H9 (cell line): ENCODE measurements around the gene KRT6A. TPM values are rescaled to one million over a fixed set of nuclear protein-coding genes. Genes with fewer than 3 reads are reported as not detected.

Experiments used
- DNase-seq: peaks from one replicate; pipeline ENCODE4 v3.0.0-alpha.2; 2017
- H2AFZ ChIP-seq: one replicate; pipeline ENCODE4 v1.6.1; 2013; ENCODE audit warnings: mild to moderate bottlenecking, low read length, control low read depth, moderate library complexity
- H2AK5ac ChIP-seq: 2 replicates; pipeline ENCODE4 v1.6.1; 2013; ENCODE audit warnings: low read length, control low read depth, mixed read lengths; ENCODE audit not compliant: insufficient read length
- H2BK120ac ChIP-seq: one replicate; pipeline ENCODE4 v1.6.1; 2013; ENCODE audit warnings: low read depth, mild to moderate bottlenecking, low read length, control low read depth, inconsistent platforms; ENCODE audit not compliant: poor library complexity, severe bottlenecking
- H2BK12ac ChIP-seq: 2 replicates; pipeline ENCODE4 v1.6.1; 2013; ENCODE audit warnings: low read length, control low read depth, mixed read lengths, low read depth; ENCODE audit not compliant: insufficient read length
- H2BK15ac ChIP-seq: 2 replicates; pipeline ENCODE4 v1.6.1; 2013; ENCODE audit warnings: low read depth, low read length, control low read depth
- H2BK20ac ChIP-seq: one replicate; pipeline ENCODE4 v1.6.1; 2013; ENCODE audit warnings: low read depth, mild to moderate bottlenecking, low read length, control low read depth, inconsistent platforms; ENCODE audit not compliant: poor library complexity, severe bottlenecking
- H2BK5ac ChIP-seq: 2 replicates; pipeline ENCODE4 v1.6.1; 2013; ENCODE audit warnings: low read length, control low read depth, mixed read lengths; ENCODE audit not compliant: insufficient read length
- H3K14ac ChIP-seq: 2 replicates; pipeline ENCODE4 v1.6.1; 2013; ENCODE audit warnings: low read length, control low read depth; ENCODE audit not compliant: insufficient read depth
- H3K18ac ChIP-seq: 2 replicates; pipeline ENCODE4 v1.6.1; 2013; ENCODE audit warnings: low read depth, mild to moderate bottlenecking, mixed read lengths, low read length, control low read depth; ENCODE audit not compliant: insufficient read length
- H3K23ac ChIP-seq: 2 replicates; pipeline ENCODE4 v1.6.1; 2013; ENCODE audit warnings: low read length, control low read depth, mixed read lengths, low read depth; ENCODE audit not compliant: insufficient read length
- H3K23me2 ChIP-seq: 2 replicates; pipeline ENCODE4 v1.6.1; 2013; ENCODE audit warnings: low read depth, mild to moderate bottlenecking, mixed read lengths, low read length, control low read depth; ENCODE audit not compliant: insufficient read length, poor library complexity, severe bottlenecking
- H3K27ac ChIP-seq: 2 replicates; pipeline ENCODE4 v1.5.1; 2013; ENCODE audit warnings: low read length, control low read depth, mixed read lengths, low read depth; ENCODE audit not compliant: insufficient read length
- H3K27me3 ChIP-seq: 2 replicates; pipeline ENCODE4 v1.6.1; 2013; ENCODE audit warnings: low read length, control low read depth, inconsistent platforms; ENCODE audit not compliant: insufficient read depth
- H3K4ac ChIP-seq: 2 replicates; pipeline ENCODE4 v1.6.1; 2013; ENCODE audit warnings: low read depth, mild to moderate bottlenecking, control low read depth, inconsistent platforms, low read length, moderate library complexity
- H3K4me1 ChIP-seq: 2 replicates; pipeline ENCODE4 v1.6.1; 2013; ENCODE audit warnings: low read length, control low read depth, inconsistent platforms; ENCODE audit not compliant: insufficient read depth
- H3K4me2 ChIP-seq: 2 replicates; pipeline ENCODE4 v1.6.1; 2013; ENCODE audit warnings: low read length, control low read depth, mixed read lengths; ENCODE audit not compliant: insufficient read length, insufficient read depth
- H3K56ac ChIP-seq: 2 replicates; pipeline ENCODE4 v1.6.1; 2013; ENCODE audit warnings: low read depth, mild to moderate bottlenecking, mixed read lengths, low read length, control low read depth; ENCODE audit not compliant: insufficient read length
- H3K79me1 ChIP-seq: 2 replicates; pipeline ENCODE4 v1.6.1; 2013; ENCODE audit warnings: low read depth, mild to moderate bottlenecking, moderate library complexity, low read length, control low read depth, inconsistent platforms; ENCODE audit not compliant: insufficient read depth, poor library complexity, severe bottlenecking
- H3K79me2 ChIP-seq: 2 replicates; pipeline ENCODE4 v1.6.1; 2013; ENCODE audit warnings: low read length, control low read depth, inconsistent platforms; ENCODE audit not compliant: insufficient read depth
- H3K9ac ChIP-seq: 2 replicates; pipeline ENCODE4 v1.6.1; 2013; ENCODE audit warnings: low read length, control low read depth, mixed read lengths; ENCODE audit not compliant: insufficient read length; ENCODE audit errors: extremely low read depth
- H3K9me3 ChIP-seq: one replicate; pipeline ENCODE4 v1.6.1; 2013; ENCODE audit warnings: low read depth, low read length, inconsistent platforms; ENCODE audit not compliant: control insufficient read depth
- H3T11ph ChIP-seq: one replicate; pipeline ENCODE4 v1.6.1; 2013; ENCODE audit warnings: mild to moderate bottlenecking, low read length, control low read depth, inconsistent platforms
- H4K20me1 ChIP-seq: one replicate; pipeline ENCODE4 v1.6.1; 2013; ENCODE audit not compliant: control insufficient read depth, insufficient read length, insufficient read depth
- H4K5ac ChIP-seq: 2 replicates; pipeline ENCODE4 v1.6.1; 2013; ENCODE audit warnings: low read depth, mild to moderate bottlenecking, mixed read lengths, low read length, control low read depth; ENCODE audit not compliant: insufficient read length
- H4K8ac ChIP-seq: replicated peaks from 2 replicates; pipeline ENCODE4 v1.6.1; 2013; ENCODE audit warnings: low read length, control low read depth, mixed read lengths, low read depth; ENCODE audit not compliant: insufficient read length
- H4K91ac ChIP-seq: 2 replicates; pipeline ENCODE4 v1.6.1; 2013; ENCODE audit warnings: low read depth, mild to moderate bottlenecking, moderate library complexity, mixed read lengths, low read length, control low read depth; ENCODE audit not compliant: insufficient read length
- H3K27ac Mint-ChIP-seq, 3 experiments: 2 replicates in 2 of 3; 3 replicates in 1 of 3; pipeline ENCODE4 v1.8.0; 2020 to 2021; ENCODE audit warnings: mixed read lengths in 3 of 3, mild to moderate bottlenecking in 1 of 3, moderate library complexity in 1 of 3
- H3K27me3 Mint-ChIP-seq: 2 replicates; pipeline ENCODE4 v1.8.0; 2021; ENCODE audit warnings: low read depth, mild to moderate bottlenecking, moderate library complexity, mixed read lengths
- H3K36me3 Mint-ChIP-seq, 3 experiments: 2 replicates in 2 of 3; 3 replicates in 1 of 3; pipeline ENCODE4 v1.8.0; 2020 to 2021; ENCODE audit warnings: low read depth in 3 of 3, mixed read lengths in 3 of 3; ENCODE audit not compliant: insufficient read depth in 1 of 3
- H3K4me1 Mint-ChIP-seq, 2 experiments: 2 replicates each; pipeline ENCODE4 v1.8.0; 2020; ENCODE audit warnings: mixed read lengths in 2 of 2
- H3K4me3 Mint-ChIP-seq, 2 experiments: 2 replicates in 1 of 2; 3 replicates in 1 of 2; pipeline ENCODE4 v1.8.0; 2020 to 2021; ENCODE audit warnings: mild to moderate bottlenecking in 2 of 2, mixed read lengths in 2 of 2, moderate library complexity in 1 of 2
- H3K9me3 Mint-ChIP-seq, 2 experiments: 2 replicates in 1 of 2; 3 replicates in 1 of 2; pipeline ENCODE4 v1.8.0; 2020; ENCODE audit warnings: mild to moderate bottlenecking in 2 of 2, mixed read lengths in 2 of 2, moderate library complexity in 1 of 2
- CTCF ChIP-seq: fragments of 200-600 bp; sonication (generic); conservative IDR thresholded peaks from 3 replicates; pipeline ENCODE4 v1.8.0; 2021; ENCODE audit warnings: antibody characterized with exemption, mild to moderate bottlenecking
- WGBS: extraction: QIAGEN DNeasy Blood & Tissue Kit; methylation state at CpG from one replicate; pipeline ENCODE4 v1.1.7; 2013; ENCODE audit warnings: missing lambda C conversion rate, low lambda C conversion rate, mixed read lengths; ENCODE audit not compliant: insufficient read length; ENCODE audit errors: extremely low coverage; 5-methylcytosine and 5-hydroxymethylcytosine counted together
- total RNA-seq: library from RNA; stranded (reverse); gene quantifications from 2 replicates; pipeline ENCODE4 v1.2.1, GENCODE V29; 2021

Gene KRT6A
- total RNA-seq, 1 experiment from 2014 or later, result not detected

GRCh38 chr12:52524241-52524897 is 31.3 kb upstream of the KRT6A start:
- H3K4me1 Mint-ChIP-seq, result peaks cover 15 to 16% of the 10 kb centered on the region in 2 experiments
- H3K4ac ChIP-seq, result no peak overlapping the region
- DNase-seq, result no peak
- no peak overlapping the region for H4K8ac ChIP-seq
- H3K4me1 ChIP-seq, result no peaks in the 10 kb centered on the region
- TF ChIP-seq CTCF, result no peak
- no peaks in the 10 kb centered on the region; the same call in 1 of the 2 replicates for H3K27me3 ChIP-seq
- H3K27ac ChIP-seq, result no peak overlapping the region
- no peaks in the 10 kb centered on the region for H3K36me3 Mint-ChIP-seq
- H2AFZ ChIP-seq, result no peak overlapping the region
- no peaks in the 10 kb centered on the region for H4K20me1 ChIP-seq
- H2BK5ac ChIP-seq, result no peak overlapping the region
- H3K14ac ChIP-seq, result no peak overlapping the region
- no peaks in the 10 kb centered on the region for H3K9me3 Mint-ChIP-seq
- no peak overlapping the region for H3K18ac ChIP-seq
- no peak overlapping the region for H2BK20ac ChIP-seq
- H3K23ac ChIP-seq, result no peak overlapping the region
- H3T11ph ChIP-seq, result no peak overlapping the region
- no peak overlapping the region for H2AK5ac ChIP-seq
- no peak overlapping the region for H4K91ac ChIP-seq
- no peak overlapping the region for H4K5ac ChIP-seq
- no peak overlapping the region for H3K27ac Mint-ChIP-seq
- H3K79me1 ChIP-seq, result no peaks in the 10 kb centered on the region
- no peak overlapping the region for H3K4me3 Mint-ChIP-seq
- H2BK120ac ChIP-seq, result no peak overlapping the region
- no peaks in the 10 kb centered on the region for H3K79me2 ChIP-seq
- H3K56ac ChIP-seq, result no peak overlapping the region
- no peak overlapping the region for H3K4me2 ChIP-seq
- no peak overlapping the region for H2BK15ac ChIP-seq
- no CpG with 5 or more reads among the region's 6 CpGs for WGBS
- no peak overlapping the region for H2BK12ac ChIP-seq
- H3K23me2 ChIP-seq, result no peaks in the 10 kb centered on the region
- H3K9ac ChIP-seq, result no peak overlapping the region
- H3K27me3 Mint-ChIP-seq, result peaks cover 2% of the 10 kb centered on the region
- no peaks in the 10 kb centered on the region for H3K9me3 ChIP-seq
